Measurements from ENCODE around the gene DPY30. TPM values are rescaled to one million over a fixed set of nuclear protein-coding genes. Genes with fewer than 3 reads are reported as not detected.
"Not testable (repeated sequence)": the region's sequence is repeated elsewhere in the genome, so short reads cannot be mapped to it uniquely, and the experiment has no call there.

Gene DPY30
- 42.3 TPM for total RNA-seq
- long read RNA-seq, partial matches to known transcripts, result 0 of 6 reads
- long read RNA-seq, other reads (novel, unspliced or antisense), result 0 of 6 reads

DNA sequence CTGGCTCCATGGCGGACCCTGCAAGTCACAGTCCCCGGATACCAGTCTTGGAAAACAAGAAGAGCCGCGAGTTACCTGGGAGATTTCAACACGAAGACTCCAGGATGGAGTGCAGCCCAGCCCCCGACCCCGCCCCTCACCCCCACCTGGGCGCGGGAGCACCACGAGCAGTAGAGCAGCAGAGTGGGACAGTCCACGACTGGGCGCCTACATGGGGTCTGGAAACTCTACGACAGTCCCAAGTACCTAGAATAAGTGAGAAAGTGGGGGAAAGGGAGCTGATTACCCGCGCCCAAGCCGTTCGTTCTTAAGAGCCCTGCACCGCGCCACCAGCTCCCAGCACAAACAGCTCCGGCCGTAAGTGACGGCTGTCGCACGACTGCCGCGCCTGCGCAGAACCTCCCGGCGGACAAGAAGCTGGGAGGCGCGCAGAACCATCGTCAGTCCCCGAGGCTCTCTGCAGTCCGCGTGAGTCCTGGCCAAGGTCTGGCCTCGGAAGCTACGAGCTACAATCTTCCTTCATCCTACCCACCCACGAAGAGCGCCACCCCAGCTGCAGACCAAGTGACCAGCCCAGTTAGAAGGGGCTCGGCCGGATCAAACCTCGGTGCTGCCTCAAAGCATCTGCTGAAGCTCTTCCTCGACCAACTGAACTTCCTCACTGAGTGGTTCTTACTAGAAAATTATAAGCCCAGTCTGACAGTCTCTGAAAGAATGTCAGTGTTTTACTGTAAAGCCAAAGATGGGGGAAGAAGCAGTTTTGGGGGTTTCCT, at the start of gene DPY30:
DPY30 (minus strand) TSS at position 359 of the 773 bp plus-strand sequence; CDS start at position 10, 349 bp downstream.
- DNase-seq (peak; percentile 96), ATAC-seq (ENCODE audit: poor library complexity) (peak; percentile 99)
- intact Hi-C loops (cut with DNase I), result no loop called here

DNA sequence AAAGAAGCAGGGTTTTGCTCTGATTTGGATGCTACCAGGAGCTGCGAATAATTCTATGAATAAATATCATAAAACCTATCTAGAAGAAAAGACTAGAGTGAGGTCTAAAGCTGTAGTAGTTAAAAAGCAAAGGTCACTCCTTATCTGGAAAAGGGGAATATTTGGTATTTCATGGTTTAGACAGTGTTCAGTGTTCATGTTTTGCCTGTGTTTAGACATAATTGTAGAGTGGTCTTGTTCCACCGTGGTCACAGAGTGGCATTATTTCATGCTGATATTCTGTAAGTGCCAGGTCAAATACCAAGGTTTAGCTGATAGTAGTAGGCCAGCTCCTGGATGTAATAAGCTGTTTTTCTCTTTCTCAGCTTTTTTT, 34.5 kb upstream of the DPY30 start:
- no peak for DNase-seq
- no peak for ATAC-seq (ENCODE audit: poor library complexity)
- intact Hi-C loops (cut with DNase I), result no loop called here

DNA sequence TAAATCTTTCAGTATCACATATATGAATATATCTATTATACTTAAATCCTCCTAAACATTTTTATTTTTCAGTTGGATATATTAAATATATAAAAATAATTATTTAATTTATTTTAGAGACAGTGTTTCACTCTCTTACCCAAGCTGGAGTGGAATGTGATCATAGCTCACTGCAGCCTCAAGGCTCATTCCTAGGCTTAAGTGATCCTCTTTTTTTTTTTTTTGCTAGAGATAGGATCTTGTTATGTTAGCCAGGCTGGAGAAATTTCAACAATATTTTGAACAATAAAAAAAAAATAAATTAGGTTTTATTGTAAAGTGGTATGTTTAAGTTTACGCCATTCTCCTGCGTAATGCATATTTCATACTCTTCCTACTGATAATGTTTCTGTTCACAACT, 27.9 kb upstream of the DPY30 start:
- ATAC-seq (ENCODE audit: poor library complexity) (no peak), DNase-seq (no peak)
- intact Hi-C loops (cut with DNase I), result no loop called here

DNA sequence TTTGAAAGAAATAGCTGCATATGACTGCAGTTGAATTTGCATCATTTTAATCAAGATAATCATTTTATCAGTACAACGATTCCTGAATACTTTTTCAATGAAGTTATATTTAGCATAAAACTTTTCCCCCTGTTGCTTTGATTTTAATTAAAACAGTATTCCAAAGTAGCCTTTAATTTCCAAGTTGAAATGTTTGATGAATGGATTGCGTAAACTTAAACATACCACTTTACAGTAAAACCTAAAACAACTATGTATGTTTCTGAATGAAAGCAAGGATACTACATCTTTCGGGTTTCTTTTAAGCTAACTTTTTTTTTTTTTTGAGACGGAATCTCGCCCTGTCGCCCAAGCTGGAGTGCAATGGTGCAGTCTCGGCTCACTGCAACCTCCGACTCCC, 25.1 kb upstream of the DPY30 start:
- no peak for DNase-seq
- no peak for ATAC-seq (ENCODE audit: poor library complexity)
- intact Hi-C loops (cut with DNase I), result no loop called here

DNA sequence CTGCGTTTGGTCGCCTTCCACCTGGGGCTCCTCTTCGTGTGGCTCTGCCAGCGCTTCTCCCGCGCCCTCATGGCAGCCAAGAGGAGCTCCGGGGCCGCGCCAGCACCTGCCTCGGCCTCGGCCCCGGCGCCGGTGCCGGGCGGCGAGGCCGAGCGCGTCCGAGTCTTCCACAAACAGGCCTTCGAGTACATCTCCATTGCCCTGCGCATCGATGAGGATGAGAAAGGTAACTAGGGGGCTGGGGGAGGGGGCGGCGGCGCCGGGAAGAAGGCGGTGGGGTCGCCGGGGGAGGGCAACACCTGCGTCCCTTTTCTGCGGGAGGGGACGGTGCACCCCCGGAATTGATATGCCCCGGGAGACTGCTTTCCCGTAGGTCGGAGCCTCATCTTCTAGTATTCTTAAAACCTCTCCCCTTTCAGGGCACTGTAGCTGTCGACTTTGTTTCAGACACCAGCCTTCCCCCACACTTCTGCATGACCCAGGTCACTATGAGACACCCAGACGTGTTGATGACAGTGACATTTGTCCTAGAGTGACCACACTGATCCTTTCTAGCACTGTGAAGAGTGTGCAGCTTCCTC, 24.5 kb upstream of the DPY30 start:
- DNase-seq (no peak), ATAC-seq (ENCODE audit: poor library complexity) (peak; percentile 16)
- intact Hi-C loops (cut with DNase I), result no loop called here

DNA sequence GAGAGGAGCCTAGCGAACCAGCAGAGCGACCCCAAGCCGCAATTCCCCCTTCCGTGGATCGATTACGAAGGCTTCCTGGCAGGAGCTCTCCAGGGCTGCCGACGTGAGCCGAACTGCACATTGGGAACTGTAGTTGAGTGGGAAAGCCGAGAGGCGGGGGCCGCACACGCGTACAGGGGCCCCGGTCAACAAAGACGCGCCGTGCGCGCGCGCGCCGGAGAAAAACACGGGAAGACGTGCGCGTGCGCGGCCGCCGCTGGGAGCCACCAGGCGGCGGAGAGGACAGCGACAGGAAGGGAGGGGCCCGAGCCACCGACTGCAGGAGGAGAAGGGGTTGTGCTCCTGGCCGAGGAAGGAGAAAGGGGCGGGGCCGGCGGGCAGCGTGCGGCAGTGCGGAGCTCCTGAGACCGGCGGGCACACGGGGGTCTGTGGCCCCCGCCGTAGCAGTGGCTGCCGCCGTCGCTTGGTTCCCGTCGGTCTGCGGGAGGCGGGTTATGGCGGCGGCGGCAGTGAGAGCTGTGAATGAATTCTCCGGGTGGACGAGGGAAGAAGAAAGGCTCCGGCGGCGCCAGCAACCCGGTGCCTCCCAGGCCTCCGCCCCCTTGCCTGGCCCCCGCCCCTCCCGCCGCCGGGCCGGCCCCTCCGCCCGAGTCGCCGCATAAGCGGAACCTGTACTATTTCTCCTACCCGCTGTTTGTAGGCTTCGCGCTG, 23.9 kb upstream of the DPY30 start, which contains the start of gene SPAST:
SPAST (plus strand) TSS at position 247 of the 711 bp plus-strand sequence; CDS start at position 523, 276 bp downstream.
- DNase-seq (peak; percentile 99), ATAC-seq (ENCODE audit: poor library complexity) (peak; percentile 97)
- intact Hi-C loops (cut with DNase I), result loop anchor here (2.0 kb wide), 1 partner anchor 53 kb away; the partner anchor contains the start of gene MEMO1

DNA sequence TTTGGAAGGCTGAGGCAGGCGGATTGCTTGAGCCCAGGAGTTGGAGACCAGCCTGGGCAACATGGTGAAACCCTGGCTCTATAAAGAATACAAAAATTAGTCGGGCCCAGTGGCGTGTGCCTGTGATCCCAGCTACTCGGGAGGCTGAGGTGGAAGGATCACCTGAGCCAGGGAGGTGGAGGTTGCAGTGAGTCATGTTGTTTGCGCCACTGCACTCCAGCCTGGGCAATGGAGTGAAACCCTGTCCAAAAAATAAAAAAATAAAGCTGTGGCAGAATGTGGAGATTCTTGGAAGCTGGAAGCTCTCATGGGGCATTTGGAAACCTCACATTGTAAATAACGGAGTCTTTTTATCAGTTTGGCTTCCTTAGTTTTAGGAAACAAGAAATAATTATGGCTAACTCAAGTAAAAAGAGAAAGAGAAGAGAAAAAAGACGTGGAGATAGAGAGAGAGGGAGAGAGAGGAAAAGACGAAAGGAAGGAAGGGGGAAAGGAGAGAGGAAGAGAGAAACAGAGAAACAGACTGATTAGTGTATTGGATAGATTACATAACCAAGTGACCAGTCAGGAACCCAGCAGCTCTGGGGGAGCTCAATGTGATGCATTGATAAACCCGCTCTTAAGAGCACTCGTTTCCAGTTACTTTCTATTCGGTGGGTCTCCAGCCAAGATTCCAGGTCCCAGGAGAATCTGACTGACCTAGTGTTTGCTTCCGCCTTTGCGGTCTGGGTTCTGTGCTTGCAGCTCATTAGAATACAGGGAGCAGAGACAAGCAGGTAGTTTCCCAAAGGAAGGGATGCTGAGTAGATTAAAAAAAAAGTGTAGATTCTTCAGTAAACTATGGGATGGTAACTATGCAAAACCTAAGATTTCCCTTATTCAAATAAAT, 22.6 kb upstream of the DPY30 start:
- intact Hi-C loops (cut with DNase I), result loop anchor here (2.0 kb wide), 1 partner anchor 51 kb away; the partner anchor contains the start of gene MEMO1
- DNase-seq (peak; percentile 63), ATAC-seq (ENCODE audit: poor library complexity) (peak; percentile 3)

DNA sequence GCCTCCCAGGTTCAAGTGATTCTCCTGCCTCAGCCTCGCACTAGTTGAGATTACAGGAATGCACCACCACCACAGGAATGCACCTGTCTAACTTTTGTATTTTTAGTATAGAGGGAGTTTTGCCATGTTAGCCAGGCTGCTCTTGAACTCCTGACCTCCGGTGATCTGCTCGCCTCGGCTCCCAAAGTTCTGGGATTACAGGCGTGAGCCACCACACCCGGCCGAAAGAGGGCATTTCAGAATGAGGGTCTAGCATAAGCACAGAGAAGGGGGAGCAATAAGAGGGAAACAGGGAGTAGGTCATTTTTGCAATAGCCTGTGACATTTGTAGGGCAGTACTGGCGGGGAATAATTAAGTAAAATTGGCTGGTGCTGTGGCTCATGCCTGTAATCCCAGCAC, 21.8 kb upstream of the DPY30 start:
- ATAC-seq (ENCODE audit: poor library complexity) (no peak), DNase-seq (no peak)
- intact Hi-C loops (cut with DNase I), result no loop called here

DNA sequence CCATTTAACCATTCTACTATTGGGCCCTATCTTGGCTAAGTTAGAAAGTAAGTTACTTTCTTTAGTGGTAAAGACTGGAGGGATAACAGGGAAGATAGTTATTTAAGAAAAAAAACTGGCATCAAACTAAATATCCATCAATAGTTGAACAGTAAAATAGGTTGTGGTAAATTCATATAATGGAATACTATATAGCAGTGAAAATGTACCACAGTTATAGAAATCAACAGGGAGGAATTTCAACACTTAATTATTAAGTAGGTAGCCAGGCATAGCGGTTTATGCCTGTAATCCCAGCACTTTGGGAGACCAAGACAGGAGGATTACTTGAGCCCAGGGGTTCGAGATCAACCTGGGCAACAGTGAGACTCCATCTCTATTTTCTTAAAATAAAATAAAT, 20.7 kb upstream of the DPY30 start:
- DNase-seq, result no peak
- ATAC-seq (ENCODE audit: poor library complexity), result no peak

DNA sequence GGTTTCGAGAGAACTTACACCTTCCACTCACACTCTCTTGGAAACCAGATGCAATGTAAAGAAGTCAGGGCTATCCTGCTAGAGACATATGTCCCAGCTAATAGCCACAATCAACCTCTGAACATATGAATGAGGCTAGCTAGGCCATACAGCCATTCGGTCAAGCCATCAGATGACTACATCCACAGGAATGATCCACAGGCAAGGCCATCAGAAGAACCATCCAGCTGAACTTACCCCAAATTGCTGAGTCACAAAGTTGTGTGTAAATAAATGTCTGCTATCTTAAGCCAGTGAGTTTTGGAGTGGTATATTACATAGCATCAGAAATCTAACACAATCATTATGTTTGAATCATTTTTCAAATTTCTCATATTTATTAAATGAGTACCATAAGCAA, 18.5 kb upstream of the DPY30 start:
- no peak for DNase-seq
- no peak for ATAC-seq (ENCODE audit: poor library complexity)
- intact Hi-C loops (cut with DNase I), result no loop called here

More for the DNA sequence above, 20.7 kb upstream of the DPY30 start:
- intact Hi-C loops (cut with DNase I), result no loop called here

DNA sequence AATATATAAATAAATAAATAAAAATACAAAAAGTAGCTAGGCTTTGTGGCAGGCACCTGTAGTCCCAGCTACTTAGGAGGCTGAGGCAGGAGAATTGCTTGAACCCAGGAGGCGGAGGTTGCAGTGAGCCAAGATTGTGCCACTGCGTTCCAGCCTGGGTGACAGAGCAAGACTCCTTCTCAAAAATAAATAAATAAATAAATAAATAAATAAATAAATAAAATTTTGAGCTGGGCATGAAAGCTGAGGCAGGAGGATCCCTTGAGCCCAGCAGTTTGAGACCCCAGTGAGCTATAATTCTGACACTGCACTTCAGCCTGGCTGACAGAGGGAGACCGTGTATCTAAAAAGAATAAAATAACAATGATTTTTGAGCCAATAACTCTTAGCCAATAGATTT, 15.0 kb upstream of the DPY30 start:
- intact Hi-C loops (cut with DNase I); DNase-seq; ATAC-seq (ENCODE audit: poor library complexity): not testable (repeated sequence)

DNA sequence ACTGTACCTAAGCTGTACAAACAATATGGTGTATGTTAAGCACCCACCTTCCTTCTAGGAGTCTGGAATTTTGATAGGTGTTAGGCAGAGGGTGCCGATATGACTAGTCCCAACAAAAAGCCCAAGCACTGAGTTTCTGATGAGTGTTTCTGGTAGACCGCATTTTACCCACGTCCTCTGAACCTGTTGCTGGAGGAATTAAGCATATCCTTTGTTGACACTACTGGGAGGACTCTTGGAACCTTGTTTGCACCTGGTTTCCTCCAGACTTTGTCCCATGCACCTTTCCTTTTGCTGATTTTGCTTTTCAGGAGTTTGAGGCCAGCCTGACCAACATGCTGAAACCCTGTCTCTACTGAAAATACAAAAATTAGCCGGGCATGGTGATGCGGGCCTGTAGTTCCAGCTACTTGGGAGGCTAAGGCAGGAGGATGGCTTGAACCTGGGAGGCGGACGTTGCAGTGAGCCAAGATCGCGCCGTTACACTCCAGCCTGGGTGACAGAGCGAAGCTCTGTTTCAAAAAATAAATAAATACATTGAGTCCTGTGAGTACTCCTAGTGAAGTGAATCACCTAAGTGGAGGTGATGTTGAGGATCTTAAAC, 12.3 kb upstream of the DPY30 start:
- intact Hi-C loops (cut with DNase I), result no loop called here
- DNase-seq, result no peak

DNA sequence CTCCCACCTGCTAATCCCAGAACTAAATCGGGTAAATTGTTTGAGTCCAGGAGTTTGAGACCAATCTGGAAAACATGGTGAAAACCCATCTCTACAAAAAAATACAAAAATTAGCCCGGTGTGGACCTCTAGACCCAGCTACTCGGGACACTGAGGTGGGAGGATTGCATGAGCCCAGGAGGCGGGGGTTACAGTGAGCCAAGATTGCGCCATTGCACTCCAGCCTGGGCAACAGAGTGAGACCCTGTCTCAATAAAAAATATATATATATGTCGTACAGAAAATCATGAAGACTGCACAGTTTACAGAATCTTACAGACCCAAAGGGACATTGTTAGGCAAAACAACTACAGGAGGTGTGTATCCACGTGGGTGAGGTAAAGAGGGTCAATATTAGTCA, 4.0 kb upstream of the DPY30 start:
- ATAC-seq (ENCODE audit: poor library complexity) (no peak), DNase-seq (no peak)
- intact Hi-C loops (cut with DNase I), result no loop called here

More for the DNA sequence above, 12.3 kb upstream of the DPY30 start:
- no peak for ATAC-seq (ENCODE audit: poor library complexity)

DNA sequence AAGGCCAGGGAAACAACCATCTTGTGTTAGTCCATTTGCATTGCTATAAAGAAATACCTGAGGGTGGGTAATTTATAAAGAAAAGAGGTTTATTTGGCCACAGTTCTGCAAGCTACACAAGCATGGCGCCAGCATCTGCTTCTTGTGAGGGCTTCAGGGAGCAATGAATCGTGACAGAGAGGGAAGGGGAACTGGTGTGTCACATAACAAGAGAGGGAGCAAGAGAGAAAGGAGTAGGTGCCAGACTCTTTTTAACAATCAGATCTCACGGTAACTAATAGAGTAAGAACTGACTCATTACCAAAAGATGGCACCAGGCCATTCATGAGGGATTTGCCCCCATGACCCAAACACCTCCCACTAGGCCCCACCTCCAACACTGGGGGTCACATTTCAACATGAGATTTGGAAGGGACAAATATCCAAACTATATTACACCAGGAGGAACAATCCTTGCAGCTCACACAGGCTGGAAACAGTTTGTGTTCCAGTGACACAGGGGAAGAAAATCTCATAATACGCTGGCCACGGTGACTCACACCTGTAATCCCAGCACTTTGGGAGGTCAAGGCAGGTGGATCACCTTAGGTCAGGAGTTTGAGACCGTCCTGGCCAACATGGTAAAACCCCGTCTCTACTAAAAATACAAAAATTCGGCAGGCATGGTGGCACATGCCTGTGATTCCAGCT, 5.3 kb downstream of the DPY30 start:
- ATAC-seq (ENCODE audit: poor library complexity); intact Hi-C loops (cut with DNase I); DNase-seq: not testable (repeated sequence)

DNA sequence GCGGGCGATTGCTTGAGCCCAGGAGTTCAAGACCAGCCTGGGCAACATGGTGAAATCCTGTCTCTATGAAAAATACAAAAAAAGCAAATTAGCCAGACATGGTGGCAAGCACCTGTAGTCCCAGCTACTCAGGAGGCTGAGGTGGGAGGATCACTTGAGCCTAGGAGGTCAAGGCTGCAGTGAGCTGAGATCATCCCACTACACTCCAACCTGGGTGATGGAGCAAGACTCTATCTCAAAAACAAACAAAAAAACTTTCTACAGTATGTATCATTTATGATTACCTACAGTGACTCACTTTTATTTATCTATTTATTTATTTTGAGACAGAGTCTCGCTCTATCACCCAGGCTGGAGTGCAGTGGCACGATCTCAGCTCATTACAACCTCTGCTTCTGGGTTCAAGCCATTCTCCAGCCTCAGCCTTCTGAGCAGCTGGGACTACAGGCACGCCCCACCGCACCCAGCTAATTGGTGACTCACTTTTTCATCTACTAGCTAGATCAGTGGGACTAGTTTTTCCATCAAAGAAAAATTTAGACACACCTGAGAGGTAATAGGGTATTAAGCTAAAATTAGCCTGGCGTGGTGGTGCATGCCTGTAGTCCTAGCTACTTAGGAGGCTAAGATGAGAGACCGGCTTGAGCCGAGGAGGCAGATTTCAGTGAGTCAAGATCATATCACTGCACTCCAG, 20.7 kb downstream of the DPY30 start:
- ATAC-seq (ENCODE audit: poor library complexity); DNase-seq; intact Hi-C loops (cut with DNase I): not testable (repeated sequence)

DNA sequence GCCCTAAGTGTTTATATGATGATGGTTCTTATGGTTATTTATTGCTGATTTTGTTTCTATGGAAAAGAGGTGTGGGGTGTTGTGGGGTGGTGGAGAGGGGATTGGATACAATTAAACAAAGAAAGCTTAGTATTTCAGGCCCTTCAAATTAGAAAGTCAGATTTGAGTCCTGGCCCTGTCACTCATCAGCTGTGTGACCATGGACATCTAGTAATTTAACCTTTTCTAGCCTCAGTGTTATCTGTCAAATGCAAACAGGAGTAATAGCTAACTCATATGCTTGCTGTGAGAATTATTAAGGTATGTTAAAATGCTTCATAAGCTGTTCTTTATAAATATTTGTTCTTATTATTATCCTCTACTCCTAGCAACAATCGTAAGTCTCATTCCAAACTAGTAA, 26.7 kb downstream of the DPY30 start:
- DNase-seq (no peak), ATAC-seq (ENCODE audit: poor library complexity) (no peak)
- intact Hi-C loops (cut with DNase I), result no loop called here

DNA sequence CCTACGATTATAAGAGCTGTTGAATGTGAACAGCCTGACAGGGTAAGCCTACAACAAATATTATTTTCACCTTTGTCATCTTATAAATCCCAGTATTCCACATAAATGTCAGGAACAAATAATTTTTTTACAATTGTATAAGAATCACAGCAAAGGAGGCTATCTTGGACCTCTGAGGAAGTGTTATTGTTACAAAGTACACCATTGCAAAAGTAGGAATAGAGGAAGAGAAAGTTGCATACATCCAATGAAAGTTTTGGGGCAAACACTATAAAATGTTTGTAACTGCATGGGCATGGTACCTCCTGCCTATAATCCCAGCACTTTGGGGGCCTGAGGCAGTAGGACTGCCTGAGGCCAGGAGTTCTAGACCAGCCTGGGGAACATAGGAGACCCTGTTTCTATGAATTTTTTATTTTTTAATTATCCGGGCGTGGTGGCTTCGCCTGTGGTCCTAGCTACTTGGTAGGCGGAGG, 28.1 kb downstream of the DPY30 start:
- ATAC-seq (ENCODE audit: poor library complexity), result no peak
- intact Hi-C loops (cut with DNase I), result loop anchor here (2.0 kb wide), 1 partner anchor 51 kb away; the partner anchor contains the start of gene SPAST

More for the DNA sequence above, 28.1 kb downstream of the DPY30 start:
- no peak for DNase-seq
